Lung (tissue), 12 donors: Measurements from ENCODE around the gene AMER1. TPM values are rescaled to one million over a fixed set of nuclear protein-coding genes. Genes with fewer than 3 reads are reported as not detected.

Experiments
- ATAC-seq: fragments of 200-7000 bp; cut with Tn5 transposase; one replicate; pipeline ENCODE4 v1.9.1; 2020; ENCODE audit warnings: moderate number of reproducible peaks; ENCODE audit not compliant: insufficient read depth, low FRiP score
- DNase-seq, 3 donors: peaks; one replicate each; pipeline ENCODE4 v3.0.0-alpha.2; 2013 to 2017
- H3K27ac ChIP-seq, 2 donors: one replicate each; pipeline ENCODE4 v1.5.1; 2013; ENCODE audit warnings: mild to moderate bottlenecking in 2 of 2, moderate library complexity in 2 of 2, control low read depth in 1 of 2, inconsistent platforms in 1 of 2, low read depth in 1 of 2, low read length in 1 of 2
- H3K27me3 ChIP-seq, 3 donors: one replicate each; pipeline ENCODE4 v1.5.1; 2013; ENCODE audit warnings: low read length in 2 of 3; ENCODE audit not compliant: control insufficient read depth in 3 of 3, insufficient read depth in 3 of 3
- H3K36me3 ChIP-seq, 4 donors: one replicate each; pipeline ENCODE4 v1.5.1; 2013; ENCODE audit warnings: low read length in 4 of 4, mild to moderate bottlenecking in 1 of 4, moderate library complexity in 1 of 4; ENCODE audit not compliant: control insufficient read depth in 4 of 4, insufficient read depth in 4 of 4
- H3K4me1 ChIP-seq, 5 donors: one replicate each; pipeline ENCODE4 v1.5.1; 2013; ENCODE audit warnings: low read length in 5 of 5, mild to moderate bottlenecking in 2 of 5, moderate library complexity in 1 of 5; ENCODE audit not compliant: control insufficient read depth in 5 of 5, insufficient read depth in 5 of 5
- H3K4me3 ChIP-seq: one replicate; pipeline ENCODE4 v1.5.1; 2013; ENCODE audit warnings: mild to moderate bottlenecking, control low read depth, moderate library complexity
- H3K9ac ChIP-seq, 2 donors: one replicate each; pipeline ENCODE4 v1.5.1; 2013; ENCODE audit warnings: low read length in 2 of 2, control low read depth in 1 of 2; ENCODE audit not compliant: insufficient read depth in 1 of 2
- H3K9me3 ChIP-seq, 4 donors: one replicate each; pipeline ENCODE4 v1.5.1; 2013; ENCODE audit warnings: low read length in 3 of 4, mild to moderate bottlenecking in 1 of 4, moderate library complexity in 1 of 4; ENCODE audit not compliant: control insufficient read depth in 4 of 4, insufficient read depth in 3 of 4
- CTCF ChIP-seq: IDR thresholded peaks from 2 replicates; pipeline ENCODE4 v1.5.1; 2012; ENCODE audit warnings: mild to moderate bottlenecking; ENCODE audit errors: control extremely low read depth, extremely low read depth
- WGBS, 2 donors: extraction: QIAGEN DNeasy Blood & Tissue Kit; methylation state at CpG; one replicate each; pipeline ENCODE4 v1.1.7; 2013; 5-methylcytosine and 5-hydroxymethylcytosine counted together
- polyA plus RNA-seq, 2 donors: library from polyadenylated mRNA; stranded (reverse); fragments of 200-250 nt; gene quantifications; one replicate each; pipeline ENCODE4 v1.2.1, GENCODE V29; 2013
- total RNA-seq, 2 donors: library from RNA; depleted of rRNA in 1 of 2; stranded (reverse); fragments of >200 nt in 1 of 2; gene quantifications; one replicate each; pipeline ENCODE4 v1.2.1, GENCODE V29; 2014 to 2021
- donor health status: control.
- donor health status: control.
- donor health status: Bipolar disorder and iron deficiency.
- donor health status: healthy.
- donor health status: DM: yes; HTN: yes; CAD: no.

AMER1 gene
- total and polyA plus RNA-seq, 4 donors, result 0.94 to 4.2 (median 2.6) TPM

DNA sequence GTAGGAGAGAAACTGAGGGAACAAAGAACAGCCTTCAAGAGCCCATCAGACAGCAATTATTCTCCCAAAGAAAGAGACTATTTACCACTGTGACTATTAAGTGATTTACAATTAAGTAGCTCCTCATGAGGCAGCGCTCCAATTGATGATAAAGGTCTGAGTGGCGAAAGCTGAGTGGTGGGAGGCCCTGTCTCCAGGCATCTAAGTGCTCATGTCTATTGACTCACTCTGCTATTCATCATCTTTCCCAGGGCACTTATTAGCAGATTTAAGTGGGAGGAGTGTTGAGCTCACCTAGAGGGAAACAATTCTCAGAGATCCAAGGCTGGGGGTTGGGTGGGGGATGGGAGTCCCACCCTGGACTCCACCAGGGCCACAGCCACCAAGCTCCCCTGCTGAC lies 23.3 kb downstream of the AMER1 start:
- H3K27ac ChIP-seq, result no peak overlapping the region
- 79 to 100% methylated on average over 2 of the region's 2 CpGs for WGBS, 2 donors
- TF ChIP-seq CTCF, result no peak
- no peaks in the 10 kb centered on the region for H3K36me3 ChIP-seq
- H3K27me3 ChIP-seq, result no peaks in the 10 kb centered on the region
- ATAC-seq (no peak), DNase-seq (no peak)
- H3K4me3 ChIP-seq, result no peak overlapping the region
- no peaks in the 10 kb centered on the region for H3K9me3 ChIP-seq
- peaks cover 0 to 5% (median 0%) of the 10 kb centered on the region in 5 donors for H3K4me1 ChIP-seq
- no peak overlapping the region for H3K9ac ChIP-seq

- no peak for ATAC-seq
- no peak for TF ChIP-seq CTCF
- H3K4me3 ChIP-seq, result no peak overlapping the region
- no peak overlapping the region for H3K27ac ChIP-seq
- DNase-seq, result no peak
- peaks cover 0 to 4% (median 0%) of the 10 kb centered on the region in 4 donors for H3K9me3 ChIP-seq
- no peaks in the 10 kb centered on the region for H3K36me3 ChIP-seq
- no peaks in the 10 kb centered on the region for H3K4me1 ChIP-seq
- no peak overlapping the region for H3K9ac ChIP-seq
- no peaks in the 10 kb centered on the region for H3K27me3 ChIP-seq
Observed at GRCh38 chrX:64176876-64177275, 28.6 kb downstream of the AMER1 start.

- H3K36me3 ChIP-seq, result no peaks in the 10 kb centered on the region
- DNase-seq, result no peak
- H3K9me3 ChIP-seq, result peaks cover 0 to 4% (median 1%) of the 10 kb centered on the region in 4 donors
- TF ChIP-seq CTCF, result no peak
- H3K4me1 ChIP-seq, result no peaks in the 10 kb centered on the region
- WGBS, 2 donors, result 51 to 80% methylated on average over 1 of the region's 1 CpG
- no peak overlapping the region for H3K27ac ChIP-seq
- no peak overlapping the region for H3K9ac ChIP-seq
- H3K27me3 ChIP-seq, result no peaks in the 10 kb centered on the region
- no peak overlapping the region for H3K4me3 ChIP-seq
- ATAC-seq, result no peak
Observed at GRCh38 chrX:64169988-64170387, 35.5 kb downstream of the AMER1 start.

GRCh38 chrX:64152857-64153256 lies 52.7 kb downstream of the AMER1 start:
- no peak for TF ChIP-seq CTCF
- Histone ChIP-seq H3K4me3 (no peak overlapping the region), H3K9me3 (peaks cover 0 to 5% (median 0%) of the 10 kb centered on the region in 4 donors), H3K4me1 (peaks cover 0 to 4% (median 0%) of the 10 kb centered on the region in 5 donors), H3K27me3 (no peaks in the 10 kb centered on the region), H3K27ac (no peak overlapping the region), H3K36me3 (no peaks in the 10 kb centered on the region), H3K9ac (no peak overlapping the region)
- peak in 1 of 3 donors; percentile 14 for DNase-seq
- no peak for ATAC-seq
- 66 to 73% methylated on average over 6 of the region's 6 CpGs for WGBS, 2 donors
